Measurements from ENCODE around the gene LTN1. TPM values are rescaled to one million over a fixed set of nuclear protein-coding genes. Genes with fewer than 3 reads are reported as not detected.

Gene LTN1
- total and polyA plus RNA-seq, 2 of the 13 experiments (the other 11 are each of a cell fraction or from before 2014, with no cell fraction given), result 6.7 to 24.6 TPM

GRCh38 chr21:28884976-28885852 is 107.5 kb downstream of the LTN1 start (continued):
- TF ChIP-seq MAZ (IDR thresholded peaks at IDR 0.05; ENCODE audit: borderline replicate concordance, low read depth, low read length) (peak; percentile 47; the same call in 1 of the 2 replicates), MAZ (CRISPR knock-in tag; IDR thresholded peaks at IDR 0.05; ENCODE audit: low read depth) (peak; percentile 92), ZNF549 (CRISPR knock-in tag; IDR thresholded peaks at IDR 0.05) (no peak), ARHGAP35 (CRISPR knock-in tag; IDR thresholded peaks at IDR 0.05; ENCODE audit: borderline replicate concordance) (peak; percentile 100), PPARG (CRISPR knock-in tag; conservative IDR thresholded peaks at IDR 0.05) (peak; percentile 73), ZNF263 (CRISPR knock-in tag; IDR thresholded peaks at IDR 0.05) (peak; percentile 82; the same call in 1 of the 2 replicates), TCF12 (IDR thresholded peaks at IDR 0.05) (no peak), TCF12 (CRISPR knock-in tag; IDR thresholded peaks at IDR 0.05) (0 out of 2 replicates have a peak, but pooled peaks have one; percentile 85), ZNF781 (CRISPR knock-in tag; IDR thresholded peaks at IDR 0.05; ENCODE audit: borderline replicate concordance, not compliant biosample characterization) (peak; percentile 99), NR2F6 (IDR thresholded peaks at IDR 0.05) (no peak), NR2F6 (CRISPR knock-in tag; IDR thresholded peaks at IDR 0.05) (peak; percentile 66), ZNF878 (CRISPR knock-in tag; IDR thresholded peaks at IDR 0.05) (peak; percentile 88; the same call in 1 of the 2 replicates), NAIF1 (CRISPR knock-in tag; IDR thresholded peaks at IDR 0.05; ENCODE audit: borderline replicate concordance) (peak; percentile 91), ARNT2 (CRISPR knock-in tag; IDR thresholded peaks at IDR 0.05; ENCODE audit: low read depth) (peak; percentile 87), IRX3 (CRISPR knock-in tag; IDR thresholded peaks at IDR 0.05; ENCODE audit: borderline replicate concordance, low read depth) (peak; percentile 97), KDM4B (CRISPR knock-in tag; IDR thresholded peaks at IDR 0.05) (peak; percentile 95), ZNF234 (CRISPR knock-in tag; conservative IDR thresholded peaks at IDR 0.05) (no peak; the same call in 1 of the 2 replicates), ZNF629 (CRISPR knock-in tag; conservative IDR thresholded peaks at IDR 0.05) (peak; percentile 37), SAP130 (CRISPR knock-in tag; IDR thresholded peaks at IDR 0.05; ENCODE audit: low read depth) (peak; percentile 89), MEIS2 (CRISPR knock-in tag; IDR thresholded peaks at IDR 0.05) (peak; percentile 91; the same call in 1 of the 2 replicates), EED (CRISPR knock-in tag; IDR thresholded peaks at IDR 0.05) (peak; percentile 94), MLLT10 (CRISPR knock-in tag; IDR thresholded peaks at IDR 0.05) (no peak), HDAC2 (CRISPR knock-in tag; IDR thresholded peaks at IDR 0.05) (peak; percentile 87), ELF1 (CRISPR knock-in tag; IDR thresholded peaks at IDR 0.05) (no peak; the same call in 1 of the 2 replicates), SNRNP70 (IDR thresholded peaks at IDR 0.05; ENCODE audit: low read depth, low read length) (no peak), ZNF362 (CRISPR knock-in tag; IDR thresholded peaks at IDR 0.05; ENCODE audit: borderline replicate concordance) (peak; percentile 86), YY1 (IDR thresholded peaks at IDR 0.05; ENCODE audit: insufficient read depth, insufficient replicate concordance, low read depth, low read length) (peak; percentile 53)
- TF ChIP-seq, protein P1, sequence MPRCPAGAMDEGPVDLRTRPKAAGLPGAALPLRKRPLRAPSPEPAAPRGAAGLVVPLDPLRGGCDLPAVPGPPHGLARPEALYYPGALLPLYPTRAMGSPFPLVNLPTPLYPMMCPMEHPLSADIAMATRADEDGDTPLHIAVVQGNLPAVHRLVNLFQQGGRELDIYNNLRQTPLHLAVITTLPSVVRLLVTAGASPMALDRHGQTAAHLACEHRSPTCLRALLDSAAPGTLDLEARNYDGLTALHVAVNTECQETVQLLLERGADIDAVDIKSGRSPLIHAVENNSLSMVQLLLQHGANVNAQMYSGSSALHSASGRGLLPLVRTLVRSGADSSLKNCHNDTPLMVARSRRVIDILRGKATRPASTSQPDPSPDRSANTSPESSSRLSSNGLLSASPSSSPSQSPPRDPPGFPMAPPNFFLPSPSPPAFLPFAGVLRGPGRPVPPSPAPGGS (CRISPR knock-in tag; IDR thresholded peaks at IDR 0.05), result peak; percentile 99

Measured in HepG2 (cell line).